Muscle layer of duodenum (tissue), 2 donors: ENCODE measurements around the gene PPP6C.
"Not testable (repeated sequence)": the region's sequence is repeated elsewhere in the genome, so short reads cannot be mapped to it uniquely, and the experiment has no call there.

Experiments
- H3K27ac ChIP-seq: one replicate; pipeline ENCODE4 v1.7.0; 2013; ENCODE audit warnings: mild to moderate bottlenecking, low read length
- H3K27me3 ChIP-seq: one replicate; pipeline ENCODE4 v1.7.0; 2013; ENCODE audit warnings: low read depth, mild to moderate bottlenecking, control low read depth, low read length
- H3K36me3 ChIP-seq, 2 donors: one replicate each; pipeline ENCODE4 v1.7.0; 2013; ENCODE audit warnings: low read length in 2 of 2, control low read depth in 1 of 2, mild to moderate bottlenecking in 1 of 2; ENCODE audit not compliant: insufficient read depth in 2 of 2, control insufficient read depth in 1 of 2
- H3K4me1 ChIP-seq, 2 donors: one replicate each; pipeline ENCODE4 v1.7.0; 2013; ENCODE audit warnings: low read length in 2 of 2, mild to moderate bottlenecking in 2 of 2, control low read depth in 1 of 2, moderate library complexity in 1 of 2; ENCODE audit not compliant: insufficient read depth in 2 of 2, control insufficient read depth in 1 of 2
- H3K4me3 ChIP-seq, 2 donors: one replicate each; pipeline ENCODE4 v1.7.0; 2013; ENCODE audit warnings: low read length in 2 of 2, low read depth in 1 of 2, mild to moderate bottlenecking in 1 of 2
- H3K9me3 ChIP-seq, 2 donors: one replicate each; pipeline ENCODE4 v1.7.0; 2013; ENCODE audit warnings: low read length in 2 of 2, control low read depth in 1 of 2, mild to moderate bottlenecking in 1 of 2; ENCODE audit not compliant: control insufficient read depth in 1 of 2
- donor health status: healthy.

The PPP6C gene

GRCh38 chr9:125189361-125190289 lies at the start of gene PPP6C:
Gene PPP6C (minus strand): TSS chr9:125189803. CDS start chr9:125189718, 85 bp downstream.
- Histone ChIP-seq H3K36me3 (no peaks in the 10 kb centered on the region), H3K4me1 (peaks cover 4 to 36% of the 10 kb centered on the region in 2 donors), H3K27me3 (no peaks in the 10 kb centered on the region)

GRCh38 chr9:125238915-125239446 lies 49.4 kb upstream of the PPP6C start:
- Histone ChIP-seq H3K36me3 (peaks cover 35 to 52% of the 10 kb centered on the region in 2 donors), H3K4me1 (peaks cover 25 to 55% of the 10 kb centered on the region in 2 donors), H3K4me3 (peak overlapping the region; percentile 92 to 95), H3K27ac (no peak overlapping the region), H3K27me3 (no peaks in the 10 kb centered on the region), H3K9me3 (no peaks in the 10 kb centered on the region)

More at GRCh38 chr9:125189361-125190289, at the start of gene PPP6C:
- Histone ChIP-seq H3K9me3 (no peaks in the 10 kb centered on the region), H3K27ac (peak within 1 kb of the TSS; percentile 96), H3K4me3 (peak within 1 kb of the TSS; percentile 99)

GRCh38 chr9:125238127-125238914 lies 48.7 kb upstream of the PPP6C start:
- peak overlapping the region; percentile 92 to 95 for H3K4me3 ChIP-seq

GRCh38 chr9:125236520-125237159 lies 47.0 kb upstream of the PPP6C start:
- not testable (repeated sequence) for H3K4me3 ChIP-seq, H3K27me3 ChIP-seq, H3K27ac ChIP-seq, H3K9me3 ChIP-seq
- Histone ChIP-seq H3K4me1 (peaks cover 21 to 50% of the 10 kb centered on the region in 2 donors), H3K36me3 (peaks cover 35 to 55% of the 10 kb centered on the region in 2 donors)

More at GRCh38 chr9:125238127-125238914, 48.7 kb upstream of the PPP6C start:
- peak overlapping the region; percentile 31 for H3K27ac ChIP-seq
- H3K4me1 ChIP-seq, result peaks cover 25 to 55% of the 10 kb centered on the region in 2 donors
- H3K27me3 ChIP-seq, result no peaks in the 10 kb centered on the region
- H3K36me3 ChIP-seq, result peaks cover 35 to 52% of the 10 kb centered on the region in 2 donors
- H3K9me3 ChIP-seq, result no peaks in the 10 kb centered on the region

GRCh38 chr9:125235804-125236519 lies 46.4 kb upstream of the PPP6C start:
- peaks cover 21 to 50% of the 10 kb centered on the region in 2 donors for H3K4me1 ChIP-seq
- H3K4me3 ChIP-seq, result no peak overlapping the region
- H3K27me3 ChIP-seq, result no peaks in the 10 kb centered on the region
- H3K36me3 ChIP-seq, result peaks cover 35 to 56% of the 10 kb centered on the region in 2 donors
- H3K27ac ChIP-seq, result no peak overlapping the region
- no peaks in the 10 kb centered on the region for H3K9me3 ChIP-seq

- H3K9me3 ChIP-seq, H3K27me3 ChIP-seq, H3K4me3 ChIP-seq: not testable (repeated sequence)
- Histone ChIP-seq H3K27ac (peak overlapping the region; percentile 63), H3K4me1 (peaks cover 19 to 41% of the 10 kb centered on the region in 2 donors), H3K36me3 (peaks cover 32 to 63% of the 10 kb centered on the region in 2 donors)
Observed at GRCh38 chr9:125234099-125234498, 44.5 kb upstream of the PPP6C start.

GRCh38 chr9:125233678-125234077 lies 44.1 kb upstream of the PPP6C start:
- Histone ChIP-seq H3K27ac (peak overlapping the region; percentile 63), H3K9me3 (no peaks in the 10 kb centered on the region), H3K4me1 (peaks cover 14 to 37% of the 10 kb centered on the region in 2 donors), H3K27me3 (no peaks in the 10 kb centered on the region), H3K36me3 (peaks cover 27 to 60% of the 10 kb centered on the region in 2 donors), H3K4me3 (no peak overlapping the region)

GRCh38 chr9:125227761-125228160 lies 38.2 kb upstream of the PPP6C start:
- H3K4me1 ChIP-seq, result no peaks in the 10 kb centered on the region
- H3K36me3 ChIP-seq, result peaks cover 0 to 38% of the 10 kb centered on the region in 2 donors
- H3K27me3 ChIP-seq, result no peaks in the 10 kb centered on the region
- no peaks in the 10 kb centered on the region for H3K9me3 ChIP-seq
- no peak overlapping the region for H3K27ac ChIP-seq
- no peak overlapping the region for H3K4me3 ChIP-seq

GRCh38 chr9:125224858-125225257 lies 35.3 kb upstream of the PPP6C start:
- not testable (repeated sequence) for H3K4me1 ChIP-seq, H3K27ac ChIP-seq, H3K4me3 ChIP-seq, H3K27me3 ChIP-seq, H3K9me3 ChIP-seq
- H3K36me3 ChIP-seq, result peaks cover 0 to 32% of the 10 kb centered on the region in 2 donors

- H3K36me3 ChIP-seq, result peaks cover 0 to 21% of the 10 kb centered on the region in 2 donors
- H3K4me1 ChIP-seq, result no peaks in the 10 kb centered on the region
- no peaks in the 10 kb centered on the region for H3K9me3 ChIP-seq
- no peaks in the 10 kb centered on the region for H3K27me3 ChIP-seq
- no peak overlapping the region for H3K4me3 ChIP-seq
- no peak overlapping the region for H3K27ac ChIP-seq
Observed at GRCh38 chr9:125218621-125219020, 29.0 kb upstream of the PPP6C start.
